ENCODE measurements around the gene TXNRD3. TPM values are rescaled to one million over a fixed set of nuclear protein-coding genes. Genes with fewer than 3 reads are reported as not detected.
"Not testable (repeated sequence)": the region's sequence is repeated elsewhere in the genome, so short reads cannot be mapped to it uniquely, and the experiment has no call there.

The TXNRD3 gene
- total RNA-seq, 2 donors from 2014 or later: 7.4 to 8.3 TPM

- Histone ChIP-seq H3K9me3 (no peaks in the 10 kb centered on the region), H3K27ac (no peak overlapping the region), H3K4me1 (ENCODE audit: control insufficient read depth in 1 of 2, low read depth in 2 of 2) (no peaks in the 10 kb centered on the region), H3K36me3 (peaks cover 12% of the 10 kb centered on the region), H3K4me3 (no peak overlapping the region), H3K27me3 (replicated peaks; ENCODE audit: insufficient read depth) (no peaks in the 10 kb centered on the region)
- no peak for DNase-seq (ENCODE audit: low spot score)
- TF ChIP-seq CTCF (IDR thresholded peaks at IDR 0.05): no peak
- ATAC-seq (ENCODE audit: insufficient number of reproducible peaks, low FRiP score, low read depth): no peak
Observed at GRCh38 chr3:126609909-126610308, 45.0 kb downstream of the TXNRD3 start.

GRCh38 chr3:126607214-126607908 lies 47.6 kb downstream of the TXNRD3 start:
- Histone ChIP-seq H3K9me3 (no peaks in the 10 kb centered on the region), H3K27ac (no peak overlapping the region), H3K27me3 (replicated peaks; ENCODE audit: insufficient read depth) (no peaks in the 10 kb centered on the region), H3K4me3 (no peak overlapping the region), H3K4me1 (ENCODE audit: control insufficient read depth in 1 of 2, low read depth in 2 of 2) (no peaks in the 10 kb centered on the region), H3K36me3 (peaks cover 15% of the 10 kb centered on the region)
- no peak for DNase-seq (ENCODE audit: low spot score)
- no peak for ATAC-seq (ENCODE audit: insufficient number of reproducible peaks, low FRiP score, low read depth)
- no peak for TF ChIP-seq CTCF (IDR thresholded peaks at IDR 0.05)

GRCh38 chr3:126606001-126606400 lies 48.9 kb downstream of the TXNRD3 start:
- H3K4me3 ChIP-seq: no peak overlapping the region
- H3K36me3 ChIP-seq: peaks cover 15% of the 10 kb centered on the region
- ATAC-seq (ENCODE audit: insufficient number of reproducible peaks, low FRiP score, low read depth) (no peak), DNase-seq (ENCODE audit: low spot score) (no peak)
- no peak overlapping the region for H3K27ac ChIP-seq
- TF ChIP-seq CTCF (IDR thresholded peaks at IDR 0.05): no peak
- H3K9me3 ChIP-seq: no peaks in the 10 kb centered on the region
- no peaks in the 10 kb centered on the region for H3K27me3 ChIP-seq (replicated peaks; ENCODE audit: insufficient read depth)
- H3K4me1 ChIP-seq (ENCODE audit: control insufficient read depth in 1 of 2, low read depth in 2 of 2): no peaks in the 10 kb centered on the region

GRCh38 chr3:126604691-126605090 lies 50.2 kb downstream of the TXNRD3 start:
- H3K4me3 ChIP-seq: no peak overlapping the region
- H3K36me3 ChIP-seq: peaks cover 15% of the 10 kb centered on the region
- H3K27me3 ChIP-seq (replicated peaks; ENCODE audit: insufficient read depth): no peaks in the 10 kb centered on the region
- DNase-seq (ENCODE audit: low spot score) (no peak), ATAC-seq (ENCODE audit: insufficient number of reproducible peaks, low FRiP score, low read depth) (no peak)
- no peak for TF ChIP-seq CTCF (IDR thresholded peaks at IDR 0.05)
- H3K4me1 ChIP-seq (ENCODE audit: control insufficient read depth in 1 of 2, low read depth in 2 of 2): no peaks in the 10 kb centered on the region
- H3K9me3 ChIP-seq: no peaks in the 10 kb centered on the region
- H3K27ac ChIP-seq: no peak overlapping the region

- Histone ChIP-seq H3K9me3 (peaks cover 2% of the 10 kb centered on the region), H3K4me1 (ENCODE audit: control insufficient read depth in 1 of 2, low read depth in 2 of 2) (no peaks in the 10 kb centered on the region), H3K36me3 (peaks cover 2% of the 10 kb centered on the region), H3K27ac (no peak overlapping the region), H3K27me3 (replicated peaks; ENCODE audit: insufficient read depth) (no peaks in the 10 kb centered on the region), H3K4me3 (no peak overlapping the region)
- ATAC-seq (ENCODE audit: insufficient number of reproducible peaks, low FRiP score, low read depth) (no peak), DNase-seq (ENCODE audit: low spot score) (no peak)
- no peak for TF ChIP-seq CTCF (IDR thresholded peaks at IDR 0.05)
Observed at GRCh38 chr3:126599101-126599500, 55.8 kb downstream of the TXNRD3 start.

- not testable (repeated sequence) for H3K4me1 ChIP-seq (ENCODE audit: control insufficient read depth in 1 of 2, low read depth in 2 of 2); DNase-seq (ENCODE audit: low spot score)
Observed at GRCh38 chr3:126595479-126595878, 59.4 kb downstream of the TXNRD3 start.

GRCh38 chr3:126591515-126591914 lies 63.4 kb downstream of the TXNRD3 start:
- H3K9me3 ChIP-seq: peaks cover 11% of the 10 kb centered on the region
- H3K27me3 ChIP-seq (replicated peaks; ENCODE audit: insufficient read depth); H3K4me3 ChIP-seq; H3K27ac ChIP-seq; H3K36me3 ChIP-seq; H3K4me1 ChIP-seq (ENCODE audit: control insufficient read depth in 1 of 2, low read depth in 2 of 2); DNase-seq (ENCODE audit: low spot score); ATAC-seq (ENCODE audit: insufficient number of reproducible peaks, low FRiP score, low read depth): not testable (repeated sequence)

More at GRCh38 chr3:126595479-126595878, 59.4 kb downstream of the TXNRD3 start:
- H3K27me3 ChIP-seq (replicated peaks; ENCODE audit: insufficient read depth); H3K36me3 ChIP-seq; ATAC-seq (ENCODE audit: insufficient number of reproducible peaks, low FRiP score, low read depth); H3K27ac ChIP-seq; H3K9me3 ChIP-seq; H3K4me3 ChIP-seq: not testable (repeated sequence)
